Measurements from ENCODE around the gene OAF.
"Not testable (repeated sequence)": the region's sequence is repeated elsewhere in the genome, so short reads cannot be mapped to it uniquely, and the experiment has no call there.

Gene OAF

GRCh38 chr11:120172054-120172911 is 38.5 kb upstream of the OAF start:
- DNase-seq (ENCODE audit: low read depth, low spot score): no peak
- Histone ChIP-seq H3K4me3 (no peak overlapping the region), H3K9ac (ENCODE audit: insufficient read length) (no peak overlapping the region), H3K36me3 (ENCODE audit: insufficient read depth, low read length) (no peaks in the 10 kb centered on the region), H3K9me3 (ENCODE audit: low read depth, low read length) (no peaks in the 10 kb centered on the region), H3K27ac (no peak overlapping the region)
- TF ChIP-seq EZH2 (IDR thresholded peaks at IDR 0.05) (no peak), FOXP2 (optimal IDR thresholded peaks at IDR 0.05; ENCODE audit: control extremely low read depth, extremely low read length, insufficient read depth) (no peak), POLR2AphosphoS5 (IDR thresholded peaks at IDR 0.05; ENCODE audit: borderline replicate concordance, low read depth, low read length) (no peak)

- no peak for DNase-seq (ENCODE audit: low read depth, low spot score)
- Histone ChIP-seq H3K4me3 (no peak overlapping the region), H3K9me3 (ENCODE audit: low read depth, low read length) (no peaks in the 10 kb centered on the region), H3K9ac (ENCODE audit: insufficient read length) (no peak overlapping the region), H3K36me3 (ENCODE audit: insufficient read depth, low read length) (no peaks in the 10 kb centered on the region), H3K27ac (no peak overlapping the region)
- TF ChIP-seq EZH2 (IDR thresholded peaks at IDR 0.05) (no peak), FOXP2 (optimal IDR thresholded peaks at IDR 0.05; ENCODE audit: control extremely low read depth, extremely low read length, insufficient read depth) (no peak), POLR2AphosphoS5 (IDR thresholded peaks at IDR 0.05; ENCODE audit: borderline replicate concordance, low read depth, low read length) (no peak)
Measured at GRCh38 chr11:120173019-120173705, 37.7 kb upstream of the OAF start.

GRCh38 chr11:120173807-120174206 is 37.0 kb upstream of the OAF start:
- no peak for DNase-seq (ENCODE audit: low read depth, low spot score)
- H3K9ac ChIP-seq (ENCODE audit: insufficient read length): no peak overlapping the region
- no peaks in the 10 kb centered on the region for H3K9me3 ChIP-seq (ENCODE audit: low read depth, low read length)
- H3K4me3 ChIP-seq: no peak overlapping the region
- H3K36me3 ChIP-seq (ENCODE audit: insufficient read depth, low read length): no peaks in the 10 kb centered on the region
- H3K27ac ChIP-seq: no peak overlapping the region
- TF ChIP-seq FOXP2 (optimal IDR thresholded peaks at IDR 0.05; ENCODE audit: control extremely low read depth, extremely low read length, insufficient read depth) (no peak), POLR2AphosphoS5 (IDR thresholded peaks at IDR 0.05; ENCODE audit: borderline replicate concordance, low read depth, low read length) (no peak), EZH2 (IDR thresholded peaks at IDR 0.05) (no peak)

GRCh38 chr11:120174866-120175265 is 36.0 kb upstream of the OAF start:
- DNase-seq (ENCODE audit: low read depth, low spot score): no peak

GRCh38 chr11:120178561-120179056 is 32.2 kb upstream of the OAF start:
- Histone ChIP-seq H3K9ac (ENCODE audit: insufficient read length) (no peak overlapping the region), H3K27ac (no peak overlapping the region), H3K4me3 (no peak overlapping the region), H3K36me3 (ENCODE audit: insufficient read depth, low read length) (no peaks in the 10 kb centered on the region), H3K9me3 (ENCODE audit: low read depth, low read length) (no peaks in the 10 kb centered on the region)
- no peak for TF ChIP-seq POLR2AphosphoS5 (IDR thresholded peaks at IDR 0.05; ENCODE audit: borderline replicate concordance, low read depth, low read length)
- TF ChIP-seq EZH2 (IDR thresholded peaks at IDR 0.05): no peak
- no peak for TF ChIP-seq FOXP2 (optimal IDR thresholded peaks at IDR 0.05; ENCODE audit: control extremely low read depth, extremely low read length, insufficient read depth)
- DNase-seq (ENCODE audit: low read depth, low spot score): no peak

More at GRCh38 chr11:120174866-120175265, 36.0 kb upstream of the OAF start:
- Histone ChIP-seq H3K27ac (no peak overlapping the region), H3K36me3 (ENCODE audit: insufficient read depth, low read length) (no peaks in the 10 kb centered on the region), H3K4me3 (no peak overlapping the region), H3K9ac (ENCODE audit: insufficient read length) (no peak overlapping the region), H3K9me3 (ENCODE audit: low read depth, low read length) (no peaks in the 10 kb centered on the region)
- TF ChIP-seq FOXP2 (optimal IDR thresholded peaks at IDR 0.05; ENCODE audit: control extremely low read depth, extremely low read length, insufficient read depth) (no peak), EZH2 (IDR thresholded peaks at IDR 0.05) (no peak), POLR2AphosphoS5 (IDR thresholded peaks at IDR 0.05; ENCODE audit: borderline replicate concordance, low read depth, low read length) (no peak)

GRCh38 chr11:120179057-120179672 is 31.7 kb upstream of the OAF start:
- no peak overlapping the region for H3K4me3 ChIP-seq
- H3K36me3 ChIP-seq (ENCODE audit: insufficient read depth, low read length): no peaks in the 10 kb centered on the region
- DNase-seq (ENCODE audit: low read depth, low spot score): no peak
- H3K27ac ChIP-seq: no peak overlapping the region
- no peak overlapping the region for H3K9ac ChIP-seq (ENCODE audit: insufficient read length)
- TF ChIP-seq EZH2 (IDR thresholded peaks at IDR 0.05): no peak
- TF ChIP-seq POLR2AphosphoS5 (IDR thresholded peaks at IDR 0.05; ENCODE audit: borderline replicate concordance, low read depth, low read length): no peak
- no peak for TF ChIP-seq FOXP2 (optimal IDR thresholded peaks at IDR 0.05; ENCODE audit: control extremely low read depth, extremely low read length, insufficient read depth)
- H3K9me3 ChIP-seq (ENCODE audit: low read depth, low read length): no peaks in the 10 kb centered on the region

- not testable (repeated sequence) for DNase-seq (ENCODE audit: low read depth, low spot score); H3K36me3 ChIP-seq (ENCODE audit: insufficient read depth, low read length); H3K9ac ChIP-seq (ENCODE audit: insufficient read length); H3K4me3 ChIP-seq; H3K9me3 ChIP-seq (ENCODE audit: low read depth, low read length); H3K27ac ChIP-seq
Measured at GRCh38 chr11:120180063-120180462, 30.8 kb upstream of the OAF start.

- H3K4me3 ChIP-seq: no peak overlapping the region
- no peaks in the 10 kb centered on the region for H3K36me3 ChIP-seq (ENCODE audit: insufficient read depth, low read length)
- DNase-seq (ENCODE audit: low read depth, low spot score): no peak
- TF ChIP-seq FOXP2 (optimal IDR thresholded peaks at IDR 0.05; ENCODE audit: control extremely low read depth, extremely low read length, insufficient read depth): no peak
- TF ChIP-seq EZH2 (IDR thresholded peaks at IDR 0.05): no peak
- TF ChIP-seq POLR2AphosphoS5 (IDR thresholded peaks at IDR 0.05; ENCODE audit: borderline replicate concordance, low read depth, low read length): no peak
- H3K27ac ChIP-seq: no peak overlapping the region
- H3K9ac ChIP-seq (ENCODE audit: insufficient read length): no peak overlapping the region
- no peaks in the 10 kb centered on the region for H3K9me3 ChIP-seq (ENCODE audit: low read depth, low read length)
Measured at GRCh38 chr11:120180551-120181232, 30.1 kb upstream of the OAF start.
